GM23338 (cell line): ENCODE data around the gene PRMT3. TPM values are rescaled to one million over a fixed set of nuclear protein-coding genes. Genes with fewer than 3 reads are reported as not detected.
A peak's percentile ranks its signal among the peaks of the same experiment; 100 is the strongest.

Source experiments
- ATAC-seq: fragments of 200-7000 bp; cut with Tn5 transposase; 3 replicates; pipeline ENCODE4 v1.9.1; 2020
- DNase-seq: peaks from one replicate; pipeline ENCODE4 v3.0.0-alpha.2; 2015; ENCODE audit warnings: low spot score
- H2AFZ ChIP-seq: fragments of 200-600 bp; sonication (generic); 2 replicates; pipeline ENCODE4 v1.8.0; 2016; ENCODE audit warnings: antibody characterized with exemption, mild to moderate bottlenecking, moderate library complexity
- H3F3A ChIP-seq: fragments of 200-600 bp; sonication (generic); replicated peaks from 2 replicates; pipeline ENCODE4 v1.8.0; 2017; ENCODE audit warnings: antibody characterized with exemption, mixed run types, low read depth
- H3K27ac ChIP-seq: fragments of 200-600 bp; sonication (generic); 2 replicates; pipeline ENCODE4 v1.6.1; 2016; ENCODE audit warnings: low read depth
- H3K27me3 ChIP-seq: fragments of 200-600 bp; sonication (generic); 2 replicates; pipeline ENCODE4 v1.8.0; 2016; ENCODE audit warnings: mild to moderate bottlenecking, mixed run types, moderate library complexity; ENCODE audit not compliant: insufficient read depth
- H3K36me3 ChIP-seq: fragments of 200-600 bp; sonication (generic); 2 replicates; pipeline ENCODE4 v1.8.0; 2016; ENCODE audit warnings: mild to moderate bottlenecking; ENCODE audit not compliant: insufficient read depth
- H3K4me1 ChIP-seq: fragments of 200-600 bp; sonication (generic); 2 replicates; pipeline ENCODE4 v1.8.0; 2016; ENCODE audit warnings: mild to moderate bottlenecking, moderate library complexity; ENCODE audit not compliant: insufficient read depth
- H3K4me2 ChIP-seq: fragments of 200-600 bp; sonication (generic); 2 replicates; pipeline ENCODE4 v1.7.1; 2017; ENCODE audit warnings: mixed run types
- H3K4me3 ChIP-seq: fragments of 200-600 bp; sonication (generic); 2 replicates; pipeline ENCODE4 v1.6.1; 2016; ENCODE audit warnings: mixed run types
- H3K79me2 ChIP-seq: fragments of 200-600 bp; sonication (generic); replicated peaks from 2 replicates; pipeline ENCODE4 v1.8.0; 2017; ENCODE audit warnings: mild to moderate bottlenecking; ENCODE audit not compliant: insufficient read depth
- H3K9me2 ChIP-seq: fragments of 200-600 bp; sonication (generic); 2 replicates; pipeline ENCODE4 v1.8.0; 2017; ENCODE audit not compliant: insufficient read depth
- H4K20me1 ChIP-seq: fragments of 200-600 bp; sonication (generic); replicated peaks from 2 replicates; pipeline ENCODE4 v1.8.0; 2017; ENCODE audit warnings: mild to moderate bottlenecking; ENCODE audit not compliant: insufficient read depth
- H3K27ac Mint-ChIP-seq: 2 replicates; pipeline ENCODE4 v1.8.0; 2020; ENCODE audit warnings: inconsistent platforms, mild to moderate bottlenecking, moderate library complexity, mixed read lengths
- H3K27me3 Mint-ChIP-seq: 3 replicates; pipeline ENCODE4 v1.8.0; 2022; ENCODE audit warnings: low read depth, mild to moderate bottlenecking, moderate library complexity, mixed read lengths, inconsistent platforms; ENCODE audit not compliant: insufficient read depth, poor library complexity
- H3K36me3 Mint-ChIP-seq: 3 replicates; pipeline ENCODE4 v1.8.0; 2021; ENCODE audit warnings: low read depth, mild to moderate bottlenecking, inconsistent platforms, moderate library complexity, mixed read lengths
- H3K4me1 Mint-ChIP-seq: 3 replicates; pipeline ENCODE4 v1.8.0; 2020; ENCODE audit warnings: mild to moderate bottlenecking, inconsistent platforms, mixed read lengths
- H3K4me3 Mint-ChIP-seq: 3 replicates; pipeline ENCODE4 v1.8.0; 2021; ENCODE audit warnings: moderate library complexity, mild to moderate bottlenecking, inconsistent platforms, mixed read lengths
- H3K9me3 Mint-ChIP-seq: 3 replicates; pipeline ENCODE4 v1.8.0; 2020; ENCODE audit warnings: moderate library complexity, mild to moderate bottlenecking, inconsistent platforms, mixed read lengths
- CREB1 ChIP-seq: fragments of 250-450 bp; sonication (Bioruptor Pico); IDR thresholded peaks from 2 replicates; pipeline ENCODE4 v1.5.0; 2020; ENCODE audit warnings: low read depth, mild to moderate bottlenecking, moderate library complexity
- EZH2 ChIP-seq: fragments of 200-600 bp; sonication (generic); IDR thresholded peaks from one replicate; pipeline ENCODE4 v1.8.0; 2017; ENCODE audit warnings: antibody characterized with exemption, mild to moderate bottlenecking, low read depth; ENCODE audit not compliant: unreplicated experiment
- EZH2phosphoT487 ChIP-seq: fragments of 200-600 bp; sonication (generic); IDR thresholded peaks from one replicate; pipeline ENCODE4 v1.8.1; 2018; ENCODE audit warnings: antibody characterized with exemption; ENCODE audit not compliant: unreplicated experiment
- JUNB ChIP-seq: IDR thresholded peaks from one replicate; pipeline ENCODE4 v1.6.1; 2016; ENCODE audit warnings: antibody characterized with exemption; ENCODE audit not compliant: unreplicated experiment
- NANOG ChIP-seq: IDR thresholded peaks from 2 replicates; pipeline ENCODE4 v1.6.1; 2016; ENCODE audit warnings: antibody characterized with exemption, borderline replicate concordance
- ZNF114 ChIP-seq: fragments of 250-450 bp; sonication (Bioruptor Pico); IDR thresholded peaks from 2 replicates; pipeline ENCODE4 v1.5.0; 2020; ENCODE audit warnings: mild to moderate bottlenecking, moderate library complexity
- polyA plus RNA-seq: library from polyadenylated mRNA; unstranded; fragments of >200 nt; fragmentation: Nextera tagmentation; extraction: Ambion mirVana; gene quantifications from 2 replicates; pipeline ENCODE4 v1.2.1, GENCODE V29; 2016
- total RNA-seq: library from RNA; depleted of rRNA; stranded (reverse); fragments of >200 nt; shearing (Covaris generic); gene quantifications from 2 replicates; pipeline ENCODE4 v1.2.3, GENCODE V29; 2014
- TF ChIP-seq, protein P1 (sequence below): IDR thresholded peaks from 2 replicates; pipeline ENCODE4 v1.6.1; 2016; ENCODE audit warnings: antibody characterized with exemption
- TF ChIP-seq, protein P2 (sequence below), 2 experiments: fragments of 200-600 bp in 1 of 2; sonication (generic) in 1 of 2; conservative IDR thresholded peaks; 2 replicates each; pipeline versions ENCODE4 v1.5.1 to v1.6.1; 2016 to 2017; ENCODE audit warnings: antibody characterized with exemption in 2 of 2, low read depth in 2 of 2, mild to moderate bottlenecking in 2 of 2, moderate library complexity in 1 of 2
- TF ChIP-seq, protein P3 (sequence below): fragments of 250-450 bp; sonication (Bioruptor Pico); IDR thresholded peaks from 2 replicates; pipeline ENCODE4 v1.5.0; 2020; ENCODE audit warnings: mild to moderate bottlenecking, moderate library complexity

Gene PRMT3
- total and polyA plus RNA-seq, 2 experiments from 2014 or later: 19.0 to 35.0 TPM

DNA sequence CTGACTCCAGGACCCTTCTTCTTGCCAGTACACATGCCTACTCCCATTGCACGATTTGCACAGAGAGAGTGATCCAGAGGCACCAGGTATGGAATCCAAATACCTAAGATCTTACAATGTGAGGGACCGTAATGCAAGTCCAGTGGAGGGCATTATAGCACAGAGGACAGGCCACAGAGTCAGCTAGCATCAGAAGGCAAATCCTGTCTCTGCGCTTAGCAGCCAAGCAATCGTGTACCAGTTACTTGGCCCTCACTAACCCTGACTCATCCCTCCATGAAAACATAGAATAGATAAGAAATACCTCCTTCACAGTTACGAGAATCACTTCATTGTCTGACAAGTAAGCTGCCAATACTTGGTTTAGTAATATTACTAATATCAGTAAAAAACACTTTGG, 142.2 kb downstream of the PRMT3 start:
- Mint-ChIP-seq H3K36me3 (no peaks in the 10 kb centered on the region), H3K4me1 (peaks cover 6% of the 10 kb centered on the region; the same call in 2 of the 3 replicates), H3K4me3 (no peak overlapping the region), H3K9me3 (no peaks in the 10 kb centered on the region), H3K27me3 (no peaks in the 10 kb centered on the region), H3K27ac (no peak overlapping the region)
- Histone ChIP-seq H2AFZ (no peak overlapping the region), H3F3A (no peaks in the 10 kb centered on the region), H4K20me1 (no peaks in the 10 kb centered on the region), H3K4me2 (no peak overlapping the region), H3K79me2 (no peaks in the 10 kb centered on the region), H3K9me2 (no peaks in the 10 kb centered on the region), H3K4me3 (no peak overlapping the region), H3K27me3 (no peaks in the 10 kb centered on the region), H3K4me1 (no peaks in the 10 kb centered on the region), H3K36me3 (no peaks in the 10 kb centered on the region), H3K27ac (no peak overlapping the region)
- ATAC-seq (no peak), DNase-seq (no peak)
- TF ChIP-seq ZNF114 (CRISPR knock-in tag): no peak
- TF ChIP-seq, protein P1, sequence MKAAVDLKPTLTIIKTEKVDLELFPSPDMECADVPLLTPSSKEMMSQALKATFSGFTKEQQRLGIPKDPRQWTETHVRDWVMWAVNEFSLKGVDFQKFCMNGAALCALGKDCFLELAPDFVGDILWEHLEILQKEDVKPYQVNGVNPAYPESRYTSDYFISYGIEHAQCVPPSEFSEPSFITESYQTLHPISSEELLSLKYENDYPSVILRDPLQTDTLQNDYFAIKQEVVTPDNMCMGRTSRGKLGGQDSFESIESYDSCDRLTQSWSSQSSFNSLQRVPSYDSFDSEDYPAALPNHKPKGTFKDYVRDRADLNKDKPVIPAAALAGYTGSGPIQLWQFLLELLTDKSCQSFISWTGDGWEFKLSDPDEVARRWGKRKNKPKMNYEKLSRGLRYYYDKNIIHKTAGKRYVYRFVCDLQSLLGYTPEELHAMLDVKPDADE: no peak
- TF ChIP-seq, protein P2, sequence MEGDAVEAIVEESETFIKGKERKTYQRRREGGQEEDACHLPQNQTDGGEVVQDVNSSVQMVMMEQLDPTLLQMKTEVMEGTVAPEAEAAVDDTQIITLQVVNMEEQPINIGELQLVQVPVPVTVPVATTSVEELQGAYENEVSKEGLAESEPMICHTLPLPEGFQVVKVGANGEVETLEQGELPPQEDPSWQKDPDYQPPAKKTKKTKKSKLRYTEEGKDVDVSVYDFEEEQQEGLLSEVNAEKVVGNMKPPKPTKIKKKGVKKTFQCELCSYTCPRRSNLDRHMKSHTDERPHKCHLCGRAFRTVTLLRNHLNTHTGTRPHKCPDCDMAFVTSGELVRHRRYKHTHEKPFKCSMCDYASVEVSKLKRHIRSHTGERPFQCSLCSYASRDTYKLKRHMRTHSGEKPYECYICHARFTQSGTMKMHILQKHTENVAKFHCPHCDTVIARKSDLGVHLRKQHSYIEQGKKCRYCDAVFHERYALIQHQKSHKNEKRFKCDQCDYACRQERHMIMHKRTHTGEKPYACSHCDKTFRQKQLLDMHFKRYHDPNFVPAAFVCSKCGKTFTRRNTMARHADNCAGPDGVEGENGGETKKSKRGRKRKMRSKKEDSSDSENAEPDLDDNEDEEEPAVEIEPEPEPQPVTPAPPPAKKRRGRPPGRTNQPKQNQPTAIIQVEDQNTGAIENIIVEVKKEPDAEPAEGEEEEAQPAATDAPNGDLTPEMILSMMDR (conservative IDR thresholded peaks at IDR 0.05; ENCODE audit: low read depth in 2 of 2): peak in 1 of 2 experiments; percentile 33; a peak in 2 of 4 replicates

DNA sequence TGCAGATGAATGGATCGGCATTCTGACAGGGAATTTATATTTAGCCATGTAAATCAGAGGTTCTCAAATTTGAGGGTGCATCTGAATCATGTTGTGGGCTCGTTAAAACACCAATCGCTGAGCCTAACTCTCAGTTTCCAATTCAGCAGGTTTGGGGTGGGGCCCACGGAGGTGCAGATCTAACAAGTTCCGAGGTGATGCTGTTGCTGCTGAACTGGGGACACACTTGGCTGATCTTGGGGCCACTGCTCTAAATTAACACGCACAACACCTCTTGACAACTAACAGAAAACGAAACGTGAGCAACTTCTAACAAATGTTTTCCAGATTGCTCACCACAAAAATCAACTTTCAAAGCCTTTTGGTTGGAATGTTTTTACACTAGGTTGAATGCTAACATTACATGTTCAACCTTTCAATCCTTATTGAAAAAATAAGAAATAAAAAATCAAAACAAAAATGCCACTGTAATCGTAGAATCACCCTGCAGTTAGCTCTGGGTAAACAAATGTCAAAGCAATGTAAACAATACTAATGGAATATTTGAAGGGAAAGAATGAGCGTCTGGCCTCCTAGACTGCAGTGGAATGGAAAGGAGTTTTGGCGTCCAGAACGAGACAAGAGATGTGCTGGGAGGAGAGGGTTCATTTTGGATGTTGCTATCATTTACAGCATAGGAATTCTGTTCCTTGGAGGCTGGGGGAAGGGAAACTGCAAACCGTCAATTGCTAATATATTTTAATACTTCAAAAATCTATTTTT, 143.6 kb downstream of the PRMT3 start:
- Histone ChIP-seq H3K4me2 (no peak overlapping the region), H3F3A (no peaks in the 10 kb centered on the region), H3K9me2 (no peaks in the 10 kb centered on the region), H4K20me1 (no peaks in the 10 kb centered on the region), H3K36me3 (no peaks in the 10 kb centered on the region), H2AFZ (no peak overlapping the region), H3K79me2 (no peaks in the 10 kb centered on the region), H3K4me3 (no peak overlapping the region), H3K4me1 (no peaks in the 10 kb centered on the region), H3K27ac (no peak overlapping the region), H3K27me3 (no peaks in the 10 kb centered on the region)
- Mint-ChIP-seq H3K4me1 (peaks cover 6% of the 10 kb centered on the region; the same call in 2 of the 3 replicates), H3K27me3 (no peaks in the 10 kb centered on the region), H3K4me3 (no peak overlapping the region), H3K9me3 (0 out of 3 replicates have a peak, but pooled peaks cover 4% of the 10 kb centered on the region), H3K36me3 (no peaks in the 10 kb centered on the region), H3K27ac (no peak overlapping the region)
- no peak for DNase-seq
- ATAC-seq: no peak
- TF ChIP-seq CREB1 (CRISPR knock-in tag) (no peak), EZH2phosphoT487 (no peak), EZH2 (no peak), NANOG (no peak), JUNB (no peak)
- TF ChIP-seq, protein P3, sequence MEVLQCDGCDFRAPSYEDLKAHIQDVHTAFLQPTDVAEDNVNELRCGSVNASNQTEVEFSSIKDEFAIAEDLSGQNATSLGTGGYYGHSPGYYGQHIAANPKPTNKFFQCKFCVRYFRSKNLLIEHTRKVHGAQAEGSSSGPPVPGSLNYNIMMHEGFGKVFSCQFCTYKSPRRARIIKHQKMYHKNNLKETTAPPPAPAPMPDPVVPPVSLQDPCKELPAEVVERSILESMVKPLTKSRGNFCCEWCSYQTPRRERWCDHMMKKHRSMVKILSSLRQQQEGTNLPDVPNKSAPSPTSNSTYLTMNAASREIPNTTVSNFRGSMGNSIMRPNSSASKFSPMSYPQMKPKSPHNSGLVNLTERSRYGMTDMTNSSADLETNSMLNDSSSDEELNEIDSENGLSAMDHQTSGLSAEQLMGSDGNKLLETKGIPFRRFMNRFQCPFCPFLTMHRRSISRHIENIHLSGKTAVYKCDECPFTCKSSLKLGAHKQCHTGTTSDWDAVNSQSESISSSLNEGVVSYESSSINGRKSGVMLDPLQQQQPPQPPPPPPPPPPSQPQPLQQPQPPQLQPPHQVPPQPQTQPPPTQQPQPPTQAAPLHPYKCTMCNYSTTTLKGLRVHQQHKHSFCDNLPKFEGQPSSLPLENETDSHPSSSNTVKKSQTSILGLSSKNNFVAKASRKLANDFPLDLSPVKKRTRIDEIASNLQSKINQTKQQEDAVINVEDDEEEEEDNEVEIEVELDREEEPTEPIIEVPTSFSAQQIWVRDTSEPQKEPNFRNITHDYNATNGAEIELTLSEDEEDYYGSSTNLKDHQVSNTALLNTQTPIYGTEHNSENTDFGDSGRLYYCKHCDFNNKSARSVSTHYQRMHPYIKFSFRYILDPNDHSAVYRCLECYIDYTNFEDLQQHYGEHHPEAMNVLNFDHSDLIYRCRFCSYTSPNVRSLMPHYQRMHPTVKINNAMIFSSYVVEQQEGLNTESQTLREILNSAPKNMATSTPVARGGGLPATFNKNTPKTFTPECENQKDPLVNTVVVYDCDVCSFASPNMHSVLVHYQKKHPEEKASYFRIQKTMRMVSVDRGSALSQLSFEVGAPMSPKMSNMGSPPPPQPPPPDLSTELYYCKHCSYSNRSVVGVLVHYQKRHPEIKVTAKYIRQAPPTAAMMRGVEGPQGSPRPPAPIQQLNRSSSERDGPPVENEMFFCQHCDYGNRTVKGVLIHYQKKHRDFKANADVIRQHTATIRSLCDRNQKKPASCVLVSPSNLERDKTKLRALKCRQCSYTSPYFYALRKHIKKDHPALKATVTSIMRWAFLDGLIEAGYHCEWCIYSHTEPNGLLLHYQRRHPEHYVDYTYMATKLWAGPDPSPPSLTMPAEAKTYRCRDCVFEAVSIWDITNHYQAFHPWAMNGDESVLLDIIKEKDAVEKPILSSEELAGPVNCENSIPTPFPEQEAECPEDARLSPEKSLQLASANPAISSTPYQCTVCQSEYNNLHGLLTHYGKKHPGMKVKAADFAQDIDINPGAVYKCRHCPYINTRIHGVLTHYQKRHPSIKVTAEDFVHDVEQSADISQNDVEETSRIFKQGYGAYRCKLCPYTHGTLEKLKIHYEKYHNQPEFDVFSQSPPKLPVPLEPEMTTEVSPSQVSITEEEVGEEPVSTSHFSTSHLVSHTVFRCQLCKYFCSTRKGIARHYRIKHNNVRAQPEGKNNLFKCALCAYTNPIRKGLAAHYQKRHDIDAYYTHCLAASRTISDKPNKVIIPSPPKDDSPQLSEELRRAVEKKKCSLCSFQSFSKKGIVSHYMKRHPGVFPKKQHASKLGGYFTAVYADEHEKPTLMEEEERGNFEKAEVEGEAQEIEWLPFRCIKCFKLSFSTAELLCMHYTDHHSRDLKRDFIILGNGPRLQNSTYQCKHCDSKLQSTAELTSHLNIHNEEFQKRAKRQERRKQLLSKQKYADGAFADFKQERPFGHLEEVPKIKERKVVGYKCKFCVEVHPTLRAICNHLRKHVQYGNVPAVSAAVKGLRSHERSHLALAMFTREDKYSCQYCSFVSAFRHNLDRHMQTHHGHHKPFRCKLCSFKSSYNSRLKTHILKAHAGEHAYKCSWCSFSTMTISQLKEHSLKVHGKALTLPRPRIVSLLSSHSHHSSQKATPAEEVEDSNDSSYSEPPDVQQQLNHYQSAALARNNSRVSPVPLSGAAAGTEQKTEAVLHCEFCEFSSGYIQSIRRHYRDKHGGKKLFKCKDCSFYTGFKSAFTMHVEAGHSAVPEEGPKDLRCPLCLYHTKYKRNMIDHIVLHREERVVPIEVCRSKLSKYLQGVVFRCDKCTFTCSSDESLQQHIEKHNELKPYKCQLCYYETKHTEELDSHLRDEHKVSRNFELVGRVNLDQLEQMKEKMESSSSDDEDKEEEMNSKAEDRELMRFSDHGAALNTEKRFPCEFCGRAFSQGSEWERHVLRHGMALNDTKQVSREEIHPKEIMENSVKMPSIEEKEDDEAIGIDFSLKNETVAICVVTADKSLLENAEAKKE (CRISPR knock-in tag): no peak
